ENCODE measurements around the gene ARL16.

DNA sequence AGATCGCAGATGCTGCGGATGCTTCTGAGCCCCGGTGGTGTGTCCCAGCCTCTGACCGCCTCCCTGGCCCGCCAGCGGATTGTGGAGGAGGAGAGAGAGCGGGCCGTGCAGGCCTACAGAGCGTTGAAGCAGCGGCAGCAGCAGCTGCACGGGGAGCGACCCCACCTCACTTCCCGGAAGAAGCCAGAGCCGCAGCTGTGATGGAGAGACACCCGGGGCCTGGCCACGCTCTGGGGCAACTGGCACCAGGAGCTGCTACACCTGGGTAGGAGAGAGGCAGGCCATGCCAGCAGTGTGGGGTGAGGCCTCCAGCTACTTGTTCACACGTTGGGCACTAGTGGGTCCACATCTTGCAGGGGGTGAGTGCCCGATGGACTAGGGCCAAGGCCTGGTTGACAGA, 11.1 kb downstream of the ARL16 start:
- no peak for TF ChIP-seq POLR2A (IDR thresholded peaks at IDR 0.05)
- TF ChIP-seq, protein P1, sequence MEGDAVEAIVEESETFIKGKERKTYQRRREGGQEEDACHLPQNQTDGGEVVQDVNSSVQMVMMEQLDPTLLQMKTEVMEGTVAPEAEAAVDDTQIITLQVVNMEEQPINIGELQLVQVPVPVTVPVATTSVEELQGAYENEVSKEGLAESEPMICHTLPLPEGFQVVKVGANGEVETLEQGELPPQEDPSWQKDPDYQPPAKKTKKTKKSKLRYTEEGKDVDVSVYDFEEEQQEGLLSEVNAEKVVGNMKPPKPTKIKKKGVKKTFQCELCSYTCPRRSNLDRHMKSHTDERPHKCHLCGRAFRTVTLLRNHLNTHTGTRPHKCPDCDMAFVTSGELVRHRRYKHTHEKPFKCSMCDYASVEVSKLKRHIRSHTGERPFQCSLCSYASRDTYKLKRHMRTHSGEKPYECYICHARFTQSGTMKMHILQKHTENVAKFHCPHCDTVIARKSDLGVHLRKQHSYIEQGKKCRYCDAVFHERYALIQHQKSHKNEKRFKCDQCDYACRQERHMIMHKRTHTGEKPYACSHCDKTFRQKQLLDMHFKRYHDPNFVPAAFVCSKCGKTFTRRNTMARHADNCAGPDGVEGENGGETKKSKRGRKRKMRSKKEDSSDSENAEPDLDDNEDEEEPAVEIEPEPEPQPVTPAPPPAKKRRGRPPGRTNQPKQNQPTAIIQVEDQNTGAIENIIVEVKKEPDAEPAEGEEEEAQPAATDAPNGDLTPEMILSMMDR (IDR thresholded peaks at IDR 0.05) = no peak

Data from testis (tissue), 2 donors.